Measurements from ENCODE around the gene ATP6V1B1. TPM values are rescaled to one million over a fixed set of nuclear protein-coding genes. Genes with fewer than 3 reads are reported as not detected.
"Not testable (repeated sequence)": the region's sequence is repeated elsewhere in the genome, so short reads cannot be mapped to it uniquely, and the experiment has no call there.

ATP6V1B1 gene
- total RNA-seq, 1 donor from 2014 or later, result 2.1 TPM

- Histone ChIP-seq H3K4me1 (peaks cover 14% of the 10 kb centered on the region), H3K27me3 (no peaks in the 10 kb centered on the region), H3K36me3 (peaks cover 21% of the 10 kb centered on the region), H3K27ac (peak within 1 kb of the TSS; percentile 88), H3K9me3 (no peaks in the 10 kb centered on the region), H3K4me3 (peak within 1 kb of the TSS; percentile 96)
- ATAC-seq (peak; percentile 99), DNase-seq (peak; percentile 96)
- peak; percentile 65 for TF ChIP-seq CTCF (IDR thresholded peaks at IDR 0.05)
- intact Hi-C loops (cut with DNase I), result no loop called here
Measured at GRCh38 chr2:70994699-70995425, 59.2 kb downstream of the ATP6V1B1 start, which contains the start of gene TEX261. Gene TEX261, minus strand, starts transcription at chr2:70994873. Its CDS starts 116 bp downstream, at chr2:70994757.

- Histone ChIP-seq H3K27ac (peak overlapping the region; percentile 68), H3K36me3 (peaks cover 16% of the 10 kb centered on the region), H3K9me3 (no peaks in the 10 kb centered on the region), H3K27me3 (no peaks in the 10 kb centered on the region), H3K4me1 (peaks cover 14% of the 10 kb centered on the region), H3K4me3 (peak overlapping the region; percentile 96)
- peak; percentile 22 for TF ChIP-seq CTCF (IDR thresholded peaks at IDR 0.05)
- intact Hi-C loops (cut with DNase I), result no loop called here
- ATAC-seq (peak; percentile 35), DNase-seq (peak; percentile 69)
Measured at GRCh38 chr2:70995426-70995729, 59.7 kb downstream of the ATP6V1B1 start.

GRCh38 chr2:70998885-70999284, 63.2 kb downstream of the ATP6V1B1 start:
- H3K4me3 ChIP-seq; H3K36me3 ChIP-seq; ATAC-seq; DNase-seq; H3K4me1 ChIP-seq; H3K27me3 ChIP-seq; intact Hi-C loops (cut with DNase I); H3K27ac ChIP-seq; H3K9me3 ChIP-seq: not testable (repeated sequence)

GRCh38 chr2:70999362-70999761, 63.7 kb downstream of the ATP6V1B1 start:
- intact Hi-C loops (cut with DNase I), result no loop called here
- no peak for TF ChIP-seq CTCF (IDR thresholded peaks at IDR 0.05)
- DNase-seq (peak; percentile 16), ATAC-seq (no peak)
- H3K9me3 ChIP-seq, result no peaks in the 10 kb centered on the region
- no peak overlapping the region for H3K27ac ChIP-seq
- H3K4me1 ChIP-seq, result no peaks in the 10 kb centered on the region
- H3K36me3 ChIP-seq, result no peaks in the 10 kb centered on the region
- H3K4me3 ChIP-seq, result no peak overlapping the region
- no peaks in the 10 kb centered on the region for H3K27me3 ChIP-seq

- DNase-seq, result peak; percentile 40
- H3K4me1 ChIP-seq; ATAC-seq; H3K36me3 ChIP-seq; H3K4me3 ChIP-seq; H3K9me3 ChIP-seq; H3K27ac ChIP-seq; intact Hi-C loops (cut with DNase I); H3K27me3 ChIP-seq: not testable (repeated sequence)
Measured at GRCh38 chr2:70999931-71000330, 64.2 kb downstream of the ATP6V1B1 start.

GRCh38 chr2:71000780-71001591, 65.3 kb downstream of the ATP6V1B1 start:
- peak; percentile 96 for ATAC-seq
- no peak overlapping the region for H3K27ac ChIP-seq
- intact Hi-C loops (cut with DNase I), result no loop called here

More at GRCh38 chr2:71000780-71001591, 65.3 kb downstream of the ATP6V1B1 start:
- H3K4me3 ChIP-seq, result peak overlapping the region; percentile 30
- H3K27me3 ChIP-seq, result no peaks in the 10 kb centered on the region
- H3K9me3 ChIP-seq, result no peaks in the 10 kb centered on the region
- peak; percentile 87 for DNase-seq
- peak; percentile 97 for TF ChIP-seq CTCF (IDR thresholded peaks at IDR 0.05)
- no peaks in the 10 kb centered on the region for H3K4me1 ChIP-seq
- H3K36me3 ChIP-seq, result no peaks in the 10 kb centered on the region
